GM19238 (cell line): ENCODE data around the gene SAMHD1.
"Not testable (repeated sequence)": the region's sequence is repeated elsewhere in the genome, so short reads cannot be mapped to it uniquely, and the experiment has no call there.

Experiments used
- DNase-seq: peaks from one replicate; pipeline ENCODE4 v3.0.0; 2011; ENCODE audit warnings: low spot score; ENCODE audit not compliant: insufficient read length

Gene SAMHD1

DNA sequence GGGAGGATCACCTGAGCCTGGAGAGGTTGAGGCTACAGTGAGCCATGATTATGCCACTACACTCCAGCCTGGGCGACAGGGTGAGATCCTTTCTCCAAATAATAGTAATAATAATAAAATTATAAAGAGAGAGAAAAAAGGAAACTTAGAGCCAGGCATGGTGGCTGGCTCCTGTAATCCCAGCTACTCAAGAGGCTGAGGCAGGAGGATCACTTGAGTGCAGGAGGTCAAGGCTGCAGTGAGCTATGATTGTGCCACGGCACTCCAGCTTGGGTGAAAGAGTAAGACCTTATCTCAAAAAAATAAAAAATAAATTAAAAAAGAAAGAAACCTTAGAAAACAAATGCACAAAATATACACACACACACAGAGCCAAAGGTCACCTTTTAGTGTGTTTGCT, 5.2 kb upstream of the SAMHD1 start:
- no peak for DNase-seq

DNA sequence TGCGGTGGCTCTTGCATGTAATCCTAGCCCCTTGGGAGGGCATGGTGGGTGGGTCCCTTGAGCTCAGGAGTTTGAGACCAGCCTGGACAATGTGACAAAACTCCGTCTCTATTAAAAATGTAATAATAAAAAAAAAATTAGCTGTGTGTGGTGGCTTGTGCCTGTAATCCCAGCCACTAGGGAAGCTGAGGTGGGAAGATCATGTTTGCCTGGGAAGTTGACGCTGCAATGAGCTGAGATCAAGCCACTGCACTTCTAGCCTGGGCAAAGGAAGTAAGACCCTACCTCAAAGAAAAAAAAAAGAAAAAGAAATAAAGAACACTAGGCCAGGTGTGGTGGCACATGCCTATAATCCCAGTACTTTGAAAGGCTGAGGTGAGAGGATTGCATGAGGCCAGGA, 4.5 kb upstream of the SAMHD1 start:
- DNase-seq = no peak

DNA sequence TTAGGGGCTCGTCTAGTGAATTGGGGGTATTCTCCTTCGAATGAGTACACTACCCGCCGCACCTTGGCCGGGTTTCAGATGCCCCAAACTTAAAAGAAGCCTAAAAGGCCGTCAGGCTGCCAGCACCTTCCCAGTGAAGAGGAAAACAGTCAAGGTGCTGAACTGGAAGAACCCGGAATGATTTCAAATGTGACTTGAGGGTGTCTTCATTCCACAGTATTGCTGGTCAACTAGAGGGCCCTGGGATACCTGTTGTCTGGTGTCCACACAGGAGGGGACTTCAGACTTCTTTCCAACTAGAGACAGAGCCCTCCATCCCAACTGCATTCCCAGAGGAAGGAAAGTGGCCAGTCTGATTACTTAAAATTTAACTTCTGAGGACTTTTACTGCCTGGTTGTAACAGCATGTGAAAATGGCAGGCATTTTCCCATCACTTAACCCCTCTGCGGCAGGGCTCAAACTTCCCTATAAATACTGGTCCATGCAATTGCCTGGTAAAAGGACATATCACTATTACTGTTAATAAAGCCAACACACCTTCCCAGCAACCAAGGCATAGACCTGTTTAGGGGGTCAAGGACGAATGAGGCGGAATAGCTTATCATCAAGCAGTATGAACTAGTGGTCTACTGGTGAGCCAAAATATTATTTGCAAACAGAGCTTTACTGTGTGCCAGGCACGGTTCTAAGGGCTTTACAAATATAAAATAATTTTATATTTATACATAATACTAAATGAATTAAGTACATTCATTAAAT, 651 bp upstream of the SAMHD1 start:
- DNase-seq = no peak

DNA sequence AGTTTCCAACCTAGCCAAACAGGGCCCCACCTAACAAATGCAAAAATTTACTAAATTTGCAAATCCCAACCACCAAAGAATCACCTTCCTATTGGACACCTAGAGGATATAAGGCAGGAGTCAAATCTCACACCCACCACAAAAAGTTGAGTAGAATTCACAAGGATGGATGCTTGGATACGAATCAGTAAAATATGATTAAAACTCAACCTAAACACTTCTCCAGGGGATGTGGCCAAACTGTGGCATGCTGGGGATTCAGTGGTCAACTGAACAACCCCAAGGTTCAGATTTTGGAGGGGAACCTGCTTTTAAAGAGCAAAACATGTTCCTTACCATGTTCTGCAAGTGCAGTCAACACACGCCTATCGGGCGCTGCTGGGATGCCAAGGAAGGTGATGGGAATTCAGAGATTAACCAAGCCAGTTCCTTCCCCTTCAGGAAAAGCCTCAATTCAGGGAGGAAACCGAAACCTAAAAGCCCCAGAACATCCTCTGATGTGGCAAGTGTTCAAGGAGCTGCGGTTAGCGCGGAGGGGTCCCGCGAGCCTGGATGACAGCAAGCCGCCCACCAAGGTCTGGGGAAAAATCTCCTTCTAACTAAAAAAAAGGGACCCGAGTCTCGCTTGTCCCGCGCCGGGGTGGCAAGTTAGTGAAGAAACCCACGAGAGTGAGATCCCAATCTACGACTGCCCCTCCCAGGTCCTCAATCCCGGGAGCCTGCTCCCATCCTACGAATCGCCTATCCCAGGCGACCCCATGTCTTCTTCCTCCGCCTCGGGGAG, 902 bp downstream of the SAMHD1 start:
- DNase-seq = no peak

DNA sequence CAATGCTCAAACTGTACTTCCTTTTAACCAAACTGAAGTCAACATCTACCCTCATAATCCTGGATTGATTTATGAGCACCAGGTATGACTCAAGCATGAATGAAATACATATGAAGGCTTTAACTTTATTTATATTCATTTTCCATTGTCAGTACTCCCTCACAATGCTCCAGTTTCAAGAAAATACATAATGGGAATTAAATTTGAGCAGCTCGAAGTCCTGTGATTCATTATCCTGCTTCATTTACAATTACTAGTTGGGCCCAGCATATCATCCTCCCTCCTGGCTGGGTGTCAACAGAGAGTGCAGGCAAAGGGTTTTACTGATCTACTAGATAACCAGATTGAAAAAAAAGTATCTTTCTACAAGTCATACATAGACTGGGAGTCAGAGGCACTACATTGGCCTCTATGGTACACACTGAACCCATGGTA, 10.1 kb downstream of the SAMHD1 start:
- no peak for DNase-seq

DNA sequence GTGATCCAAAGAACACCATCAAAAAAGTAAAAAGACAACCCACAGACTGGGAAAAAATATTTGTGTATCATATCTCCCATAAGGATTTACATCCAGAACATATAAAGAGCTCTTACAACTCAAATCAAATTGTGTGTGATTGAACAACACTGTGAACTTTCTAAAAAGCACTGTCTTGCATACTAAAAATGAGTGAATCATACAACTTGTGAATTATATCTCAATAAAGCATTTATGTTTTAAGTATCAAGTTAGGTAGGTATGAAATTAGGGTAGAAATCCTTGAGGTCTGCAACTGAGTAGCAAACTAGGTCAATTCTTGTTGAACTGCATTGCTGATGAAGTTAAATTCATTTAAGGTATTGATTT, 14.1 kb downstream of the SAMHD1 start:
- DNase-seq = no peak

DNA sequence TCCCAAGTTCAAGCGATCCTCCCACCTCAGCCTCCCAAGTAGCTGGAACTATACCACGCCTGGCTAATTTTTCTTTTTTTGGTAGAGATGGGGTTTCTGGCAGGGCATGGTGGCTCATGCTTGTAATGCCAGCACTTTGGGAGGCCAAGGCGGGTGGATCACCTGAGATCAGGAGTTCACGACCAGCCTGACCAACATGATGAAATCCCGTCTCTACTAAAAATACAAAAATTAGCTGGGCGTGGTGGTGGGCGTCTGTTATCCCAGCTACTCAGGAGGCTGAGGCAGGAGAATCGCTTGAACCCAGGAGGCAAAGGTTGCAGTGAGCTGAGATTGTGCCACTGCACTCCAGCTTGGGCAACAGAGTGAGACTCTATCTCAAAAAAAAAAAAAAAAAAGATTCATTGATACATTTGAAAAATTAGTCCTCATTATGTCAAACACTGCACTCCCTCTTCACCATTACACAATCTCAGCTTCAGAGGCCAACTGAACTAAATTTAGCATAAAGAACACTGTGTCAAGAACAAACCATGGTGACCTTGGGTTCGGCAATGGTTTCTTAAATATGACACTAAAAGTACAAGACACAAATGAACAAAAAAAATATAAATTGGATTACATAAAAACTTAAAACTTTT, 14.6 kb downstream of the SAMHD1 start:
- not testable (repeated sequence) for DNase-seq

DNA sequence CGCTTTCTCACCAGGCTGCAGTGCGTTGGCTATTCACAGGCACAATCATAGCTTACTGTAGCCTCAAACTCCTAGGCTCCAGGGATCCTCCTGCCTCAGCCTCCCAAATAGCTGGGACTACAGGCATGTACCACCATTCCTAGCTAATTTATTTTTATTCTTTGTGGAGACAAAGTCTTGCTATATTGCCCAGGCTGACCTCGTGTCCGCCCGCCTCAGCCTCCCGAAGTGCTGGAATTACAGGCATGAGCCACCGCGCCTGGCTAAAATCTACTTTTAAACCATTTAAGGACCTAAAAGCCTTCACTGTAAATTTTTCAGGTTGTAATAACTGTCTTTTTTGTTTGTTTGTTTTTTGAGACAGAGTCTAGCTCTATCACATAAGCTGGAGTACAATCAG, 15.2 kb downstream of the SAMHD1 start:
- DNase-seq = no peak

DNA sequence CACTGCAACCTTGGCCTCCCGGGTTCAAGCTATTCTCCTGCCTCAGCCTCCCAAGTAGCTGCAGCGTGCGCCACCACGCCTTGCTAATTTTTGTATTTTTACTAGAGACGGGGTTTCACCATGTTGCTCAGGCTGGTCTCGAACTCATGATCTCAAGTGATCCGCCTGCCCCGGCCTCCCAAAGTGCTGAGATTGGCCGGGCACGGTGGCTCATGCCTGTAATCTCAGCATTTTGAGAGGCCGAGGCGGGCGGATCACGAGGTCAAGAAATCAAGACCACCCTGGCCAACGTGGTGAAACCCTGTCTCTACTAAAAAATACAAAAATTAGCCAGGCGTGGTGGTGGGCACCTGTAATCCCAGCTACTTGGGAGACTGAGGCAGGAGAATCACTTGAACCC, 17.9 kb downstream of the SAMHD1 start:
- DNase-seq = not testable (repeated sequence)

DNA sequence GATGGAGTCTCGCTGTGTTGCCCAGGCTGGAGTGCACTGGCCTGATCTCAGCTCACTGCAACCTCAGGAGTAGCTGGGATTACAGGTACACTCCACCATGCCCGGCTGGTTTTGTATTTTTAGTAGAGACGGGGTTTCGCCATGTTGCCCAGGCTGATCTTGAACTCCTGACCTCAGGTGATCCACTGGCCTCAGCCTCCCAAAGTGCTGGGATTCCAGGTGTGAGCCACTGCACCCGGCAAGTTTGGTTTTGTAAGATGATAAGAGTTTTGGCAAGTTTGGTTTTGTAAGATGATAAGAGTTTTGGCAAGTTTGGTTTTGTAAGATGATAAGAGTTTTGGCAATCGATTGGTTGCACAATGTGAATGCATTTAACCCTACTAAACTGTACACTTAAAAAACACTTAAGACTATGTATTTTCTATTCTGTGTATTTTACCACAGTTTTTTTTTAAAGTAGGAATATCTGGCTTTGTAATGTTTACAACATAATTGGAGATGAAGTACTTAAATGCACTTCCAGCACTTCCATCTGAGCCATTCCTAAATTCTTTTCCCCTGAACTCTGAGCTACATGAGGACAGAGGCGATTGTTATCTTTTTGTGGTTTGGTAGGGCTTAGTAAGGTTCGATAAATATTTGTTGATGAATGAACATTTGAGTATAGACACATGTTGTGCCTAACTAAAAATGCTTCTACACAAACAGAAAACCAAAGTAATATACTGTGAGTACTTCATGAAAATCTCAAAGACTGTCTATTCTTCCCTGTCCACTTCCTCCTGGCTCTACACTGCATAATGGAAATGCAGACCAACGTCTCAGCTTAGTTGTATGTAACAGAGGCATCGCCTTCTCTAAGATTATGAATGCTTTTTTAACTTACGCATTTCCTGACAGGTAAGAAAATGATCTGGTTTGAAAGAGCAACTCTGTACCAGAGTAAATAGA, 18.8 kb downstream of the SAMHD1 start:
- no peak for DNase-seq

DNA sequence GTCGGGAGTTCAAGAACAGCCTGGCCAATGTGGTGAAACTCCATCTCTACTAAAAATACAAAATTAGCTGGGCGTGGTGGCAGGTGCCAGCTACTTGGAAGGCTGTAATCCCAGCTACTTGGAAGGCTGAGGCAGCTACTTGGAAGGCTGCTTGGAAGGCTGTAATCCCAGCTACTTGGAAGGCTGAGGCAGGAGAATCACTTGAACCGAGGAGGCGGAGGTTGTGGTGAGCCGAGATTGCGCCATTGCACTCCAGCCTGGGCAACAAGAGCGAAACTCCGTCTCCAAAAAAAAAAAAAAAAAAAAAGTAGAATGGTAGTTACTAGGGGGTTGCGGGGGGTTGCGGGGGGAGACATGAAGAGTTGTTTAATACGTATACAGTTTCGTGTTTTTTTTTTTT, 19.4 kb downstream of the SAMHD1 start:
- not testable (repeated sequence) for DNase-seq

DNA sequence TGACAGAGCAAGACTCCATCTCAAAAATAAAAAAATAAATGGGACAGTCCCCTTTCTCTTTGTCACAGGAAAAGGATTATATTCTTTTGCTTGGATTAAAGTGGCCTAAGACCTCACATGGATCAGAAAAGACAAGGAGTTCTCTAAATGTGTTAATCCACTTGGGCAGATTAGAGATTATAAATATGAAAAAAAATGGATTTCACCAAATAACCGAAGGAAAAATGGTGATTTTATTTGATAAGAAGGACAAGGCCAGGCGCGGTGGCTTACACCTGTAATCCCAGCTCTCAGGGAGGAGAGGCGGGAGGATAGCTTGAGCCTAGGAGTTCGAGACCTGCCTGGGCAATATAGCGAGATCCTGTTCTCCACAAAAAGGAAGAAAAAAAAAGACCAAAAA, 21.8 kb downstream of the SAMHD1 start:
- no peak for DNase-seq

DNA sequence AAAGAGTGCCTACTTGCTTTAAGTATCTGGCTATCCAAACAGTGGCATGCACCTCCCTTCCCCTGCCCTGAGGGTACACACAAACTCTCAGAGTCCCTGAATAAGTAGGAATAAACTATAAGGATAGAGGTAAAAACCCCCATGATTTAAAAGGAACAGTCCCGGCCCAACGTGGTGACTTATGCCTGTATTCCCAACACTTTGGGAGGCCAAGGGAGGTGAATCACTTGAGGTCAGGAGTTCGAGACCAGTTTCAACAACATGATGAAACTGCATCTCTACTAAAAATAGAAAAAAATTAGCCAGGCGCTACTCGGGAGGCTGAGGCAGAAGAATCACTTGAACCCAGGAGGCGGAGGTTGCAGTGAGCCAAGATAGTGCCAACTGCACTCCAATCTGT, 22.2 kb downstream of the SAMHD1 start:
- no peak for DNase-seq

DNA sequence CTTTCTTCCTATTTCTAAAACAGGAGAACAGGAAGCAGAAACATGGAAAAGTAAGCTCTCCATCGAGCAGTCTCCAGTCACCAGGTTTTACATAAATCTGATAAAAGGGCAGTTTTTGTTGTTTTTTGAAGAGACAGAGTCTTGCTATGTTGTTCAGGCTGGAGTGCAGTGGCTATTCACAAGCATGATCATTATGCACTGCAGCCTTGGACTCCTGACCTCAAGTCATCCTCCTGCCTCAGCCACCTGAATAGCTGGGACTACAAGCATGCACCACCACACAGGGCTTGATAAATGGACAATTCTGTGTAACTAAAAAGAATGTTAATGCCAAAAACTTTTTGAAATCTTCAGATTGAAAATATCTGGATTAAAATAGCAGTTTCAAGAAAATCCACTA, 23.8 kb downstream of the SAMHD1 start:
- no peak for DNase-seq

DNA sequence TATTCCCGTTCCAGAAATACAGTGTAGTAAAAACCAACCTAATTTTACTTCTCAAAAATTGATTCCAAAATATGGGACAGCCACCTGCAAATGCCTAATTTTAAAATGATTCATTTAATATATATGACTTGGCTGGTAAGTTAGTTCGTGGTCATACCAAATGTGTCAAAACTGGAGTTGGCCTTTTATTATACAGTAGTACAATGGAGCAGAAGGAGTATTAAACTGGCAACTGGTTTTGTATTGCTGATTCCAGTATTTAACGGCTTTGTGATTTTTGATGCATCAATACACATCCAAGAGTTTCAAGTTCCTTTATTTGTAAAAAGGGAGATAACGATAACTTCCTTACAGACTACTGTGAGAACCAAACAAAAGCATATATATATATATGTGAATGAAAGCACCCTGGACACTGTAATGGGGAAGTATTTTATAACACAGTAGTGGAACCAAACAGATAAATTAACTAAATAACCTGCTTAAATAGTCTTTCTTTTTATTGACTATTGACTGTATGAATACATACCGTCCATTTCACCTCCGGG, 24.8 kb downstream of the SAMHD1 start:
- no peak for DNase-seq

DNA sequence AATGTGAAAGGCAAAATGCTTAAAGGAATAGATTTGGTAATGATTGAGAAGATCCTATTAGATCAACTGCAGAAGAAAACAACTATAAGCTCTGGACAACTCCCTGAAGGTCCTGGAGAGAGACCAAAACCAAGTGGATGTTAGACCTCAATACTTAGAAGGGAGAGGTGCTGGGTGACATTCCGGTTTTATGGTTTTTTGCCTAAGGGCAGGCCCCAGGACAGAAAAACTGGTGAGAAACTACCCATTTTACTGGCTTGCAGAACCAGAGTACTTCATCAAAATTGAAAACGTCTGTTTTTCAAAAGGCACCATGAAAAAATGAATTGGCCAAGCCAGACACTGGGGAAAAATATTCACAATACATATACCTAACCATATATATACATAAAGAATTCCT, 26.3 kb downstream of the SAMHD1 start:
- no peak for DNase-seq

DNA sequence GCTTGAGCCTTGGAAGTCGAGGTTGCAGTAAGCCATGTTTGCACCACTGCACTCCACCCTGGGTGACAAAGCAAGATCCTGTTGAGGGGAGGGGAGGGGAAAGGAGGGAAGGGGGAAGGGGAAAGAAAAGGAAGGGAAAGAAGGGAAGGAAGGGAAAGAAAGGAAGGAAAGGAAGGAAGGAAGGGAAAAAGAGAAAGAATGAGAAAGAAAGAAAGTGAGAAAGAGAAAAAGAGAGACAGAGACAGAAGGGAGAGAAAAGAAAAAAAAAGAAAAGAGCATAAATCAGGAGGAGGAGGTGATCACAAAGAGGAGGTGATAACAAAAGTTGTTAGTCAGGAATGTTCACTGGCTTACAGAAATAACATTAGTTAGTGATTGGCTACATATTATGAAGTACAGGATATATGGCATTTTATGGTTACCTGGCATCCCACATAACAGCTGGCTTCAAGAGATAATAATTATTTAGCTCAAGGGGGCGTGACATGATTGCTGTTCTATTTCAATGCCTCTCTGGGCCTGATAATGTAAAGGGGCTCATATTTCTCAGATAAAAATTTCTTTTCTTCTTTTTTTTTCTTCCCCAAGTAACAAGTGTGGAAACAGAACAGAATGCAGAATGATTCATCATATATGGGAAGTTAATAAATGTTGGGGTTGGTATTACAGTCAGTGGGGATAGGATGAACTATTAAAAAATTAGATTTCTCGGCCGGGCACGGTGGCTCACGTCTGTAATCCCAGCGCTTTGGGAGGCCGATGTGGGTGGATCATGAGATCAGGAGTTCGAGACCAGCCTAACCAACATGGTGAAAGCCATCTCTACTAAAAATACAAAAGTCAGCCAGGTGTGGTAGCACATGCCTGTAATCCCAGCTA, 27.1 kb downstream of the SAMHD1 start:
- no peak for DNase-seq

DNA sequence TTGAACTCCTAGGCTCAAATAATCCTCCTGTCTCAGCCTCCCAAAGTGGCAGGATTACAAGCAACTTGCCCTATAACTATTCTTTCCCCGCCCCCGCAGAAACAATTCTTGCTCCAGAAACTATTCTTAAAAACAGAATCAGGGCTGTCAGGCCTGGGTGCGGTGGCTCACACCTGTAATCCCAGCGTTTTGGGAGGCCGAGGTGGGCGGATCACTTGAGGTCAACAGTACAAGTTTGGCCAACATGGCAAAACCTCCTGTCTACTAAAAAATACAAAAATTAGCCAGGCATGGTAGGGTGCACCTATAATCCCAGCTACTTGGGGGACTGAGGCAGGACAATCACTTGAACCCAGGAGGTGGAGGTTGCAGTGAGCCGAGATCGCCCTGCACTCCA, 31.2 kb downstream of the SAMHD1 start:
- DNase-seq = no peak

DNA sequence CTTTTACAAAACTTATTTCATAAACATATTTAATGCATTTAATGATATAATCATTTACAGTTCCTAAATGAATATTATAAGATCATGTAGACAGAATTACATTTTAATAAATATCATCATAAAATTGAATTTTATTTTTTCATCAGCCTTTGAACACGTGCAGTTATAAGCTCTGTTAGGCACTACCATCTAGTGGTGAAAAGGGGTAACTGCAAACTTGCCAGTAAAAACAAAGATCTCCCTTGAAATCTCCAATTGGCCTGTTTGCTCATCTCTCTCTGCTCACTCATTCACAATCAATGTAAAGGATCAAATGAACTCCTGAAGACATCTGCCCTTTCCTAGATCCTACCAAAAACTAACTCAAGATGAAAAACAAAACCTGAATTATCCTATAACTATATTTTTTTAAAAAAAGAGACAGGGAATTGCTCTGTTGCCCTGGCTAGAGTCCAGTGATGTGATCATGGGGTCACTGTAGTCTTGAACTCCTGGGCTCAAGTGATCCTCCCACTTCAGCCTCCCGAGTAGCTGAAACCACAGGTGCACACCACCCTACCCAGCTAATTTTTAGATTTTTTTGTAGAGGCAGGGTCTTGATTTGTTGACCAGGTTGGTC, 31.7 kb downstream of the SAMHD1 start:
- DNase-seq = peak; percentile 17

DNA sequence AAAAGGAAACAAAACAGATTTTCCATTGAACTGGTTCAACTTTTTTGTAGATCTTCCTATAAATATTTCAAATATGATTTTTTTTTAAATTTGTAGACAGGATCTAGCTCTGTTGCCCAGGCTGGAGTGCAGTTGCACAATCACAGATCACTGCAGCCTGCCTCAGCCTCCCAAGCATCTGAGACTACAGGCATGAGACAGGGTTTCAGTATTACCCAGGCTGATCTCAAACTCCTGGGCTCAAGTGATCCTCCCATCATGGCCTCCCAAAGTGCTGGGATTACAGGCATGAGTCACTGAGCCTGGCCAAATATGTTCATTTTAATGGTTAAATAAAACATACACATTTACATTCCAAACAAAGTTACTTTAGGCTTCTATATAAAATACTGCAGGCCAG, 33.6 kb downstream of the SAMHD1 start:
- no peak for DNase-seq
